ENCODE results near the gene DGUOK.

GRCh38 chr2:73976803-73977202 is 50.1 kb downstream of the DGUOK start:
- no peak for TF ChIP-seq POLR2AphosphoS5 (IDR thresholded peaks at IDR 0.05; ENCODE audit: low read depth)
- TF ChIP-seq, protein P1, sequence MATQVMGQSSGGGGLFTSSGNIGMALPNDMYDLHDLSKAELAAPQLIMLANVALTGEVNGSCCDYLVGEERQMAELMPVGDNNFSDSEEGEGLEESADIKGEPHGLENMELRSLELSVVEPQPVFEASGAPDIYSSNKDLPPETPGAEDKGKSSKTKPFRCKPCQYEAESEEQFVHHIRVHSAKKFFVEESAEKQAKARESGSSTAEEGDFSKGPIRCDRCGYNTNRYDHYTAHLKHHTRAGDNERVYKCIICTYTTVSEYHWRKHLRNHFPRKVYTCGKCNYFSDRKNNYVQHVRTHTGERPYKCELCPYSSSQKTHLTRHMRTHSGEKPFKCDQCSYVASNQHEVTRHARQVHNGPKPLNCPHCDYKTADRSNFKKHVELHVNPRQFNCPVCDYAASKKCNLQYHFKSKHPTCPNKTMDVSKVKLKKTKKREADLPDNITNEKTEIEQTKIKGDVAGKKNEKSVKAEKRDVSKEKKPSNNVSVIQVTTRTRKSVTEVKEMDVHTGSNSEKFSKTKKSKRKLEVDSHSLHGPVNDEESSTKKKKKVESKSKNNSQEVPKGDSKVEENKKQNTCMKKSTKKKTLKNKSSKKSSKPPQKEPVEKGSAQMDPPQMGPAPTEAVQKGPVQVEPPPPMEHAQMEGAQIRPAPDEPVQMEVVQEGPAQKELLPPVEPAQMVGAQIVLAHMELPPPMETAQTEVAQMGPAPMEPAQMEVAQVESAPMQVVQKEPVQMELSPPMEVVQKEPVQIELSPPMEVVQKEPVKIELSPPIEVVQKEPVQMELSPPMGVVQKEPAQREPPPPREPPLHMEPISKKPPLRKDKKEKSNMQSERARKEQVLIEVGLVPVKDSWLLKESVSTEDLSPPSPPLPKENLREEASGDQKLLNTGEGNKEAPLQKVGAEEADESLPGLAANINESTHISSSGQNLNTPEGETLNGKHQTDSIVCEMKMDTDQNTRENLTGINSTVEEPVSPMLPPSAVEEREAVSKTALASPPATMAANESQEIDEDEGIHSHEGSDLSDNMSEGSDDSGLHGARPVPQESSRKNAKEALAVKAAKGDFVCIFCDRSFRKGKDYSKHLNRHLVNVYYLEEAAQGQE (IDR thresholded peaks at IDR 0.05; ENCODE audit: unreplicated experiment) = no peak
- no peak for TF ChIP-seq ETS1 (IDR thresholded peaks at IDR 0.05)
- TF ChIP-seq CTCF (conservative IDR thresholded peaks at IDR 0.05; ENCODE audit: low read depth in 2 of 2) = no peak
- no peak for TF ChIP-seq EZH2 (IDR thresholded peaks at IDR 0.05; ENCODE audit: low read depth, unreplicated experiment)
- TF ChIP-seq CREB1 (CRISPR knock-in tag; IDR thresholded peaks at IDR 0.05; ENCODE audit: low read depth) = no peak
- TF ChIP-seq EZH2phosphoT487 (IDR thresholded peaks at IDR 0.05; ENCODE audit: unreplicated experiment) = no peak
- no peak for TF ChIP-seq JUNB (IDR thresholded peaks at IDR 0.05; ENCODE audit: unreplicated experiment)
- TF ChIP-seq STAT1 (IDR thresholded peaks at IDR 0.05; ENCODE audit: unreplicated experiment) = no peak
- TF ChIP-seq NANOG (IDR thresholded peaks at IDR 0.05; ENCODE audit: borderline replicate concordance) = no peak
- no peak for TF ChIP-seq ZNF114 (CRISPR knock-in tag; IDR thresholded peaks at IDR 0.05)
- TF ChIP-seq ZNF331 (CRISPR knock-in tag; IDR thresholded peaks at IDR 0.05; ENCODE audit: low read depth) = no peak

All from GM23338 (cell line).